ENCODE data around the gene OR9Q2. TPM values are rescaled to one million over a fixed set of nuclear protein-coding genes. Genes with fewer than 3 reads are reported as not detected.

Gene OR9Q2
- total RNA-seq, 1 donor from 2014 or later = not detected

DNA sequence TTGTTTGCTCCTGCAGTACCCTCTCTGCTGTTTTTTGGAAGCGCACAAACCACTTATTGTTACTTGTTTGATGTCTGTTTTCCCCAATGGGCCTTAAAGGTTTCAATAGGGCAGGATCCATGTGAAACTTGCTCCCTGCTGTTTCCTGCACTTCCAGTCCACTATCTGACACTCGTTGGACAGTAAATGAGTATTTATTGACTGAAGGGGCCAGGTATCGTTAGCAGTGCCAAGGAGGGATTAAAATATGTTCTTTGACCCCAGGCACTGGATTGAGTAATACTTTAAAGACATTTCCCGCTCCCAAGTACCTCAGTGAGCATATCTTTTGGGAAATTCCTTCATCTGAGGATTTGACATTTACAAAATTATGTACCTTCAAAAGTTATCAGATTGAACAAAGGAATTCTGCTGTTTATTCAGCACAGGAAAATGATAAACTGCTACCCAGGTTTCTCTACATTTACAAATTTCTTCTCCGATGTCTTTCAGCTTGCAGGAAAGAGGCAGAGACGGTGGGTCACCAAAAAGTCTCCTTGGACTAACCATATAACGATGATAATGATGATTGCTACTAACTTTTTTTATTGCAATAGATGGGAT lies 23.3 kb upstream of the OR9Q2 start:
- no peaks in the 10 kb centered on the region for H3K36me3 ChIP-seq
- intact Hi-C loops (cut with DNase I) = no loop called here
- H3K27me3 ChIP-seq = no peaks in the 10 kb centered on the region
- no peak for DNase-seq
- no peak overlapping the region for H3K4me3 ChIP-seq
- TF ChIP-seq, protein P1, sequence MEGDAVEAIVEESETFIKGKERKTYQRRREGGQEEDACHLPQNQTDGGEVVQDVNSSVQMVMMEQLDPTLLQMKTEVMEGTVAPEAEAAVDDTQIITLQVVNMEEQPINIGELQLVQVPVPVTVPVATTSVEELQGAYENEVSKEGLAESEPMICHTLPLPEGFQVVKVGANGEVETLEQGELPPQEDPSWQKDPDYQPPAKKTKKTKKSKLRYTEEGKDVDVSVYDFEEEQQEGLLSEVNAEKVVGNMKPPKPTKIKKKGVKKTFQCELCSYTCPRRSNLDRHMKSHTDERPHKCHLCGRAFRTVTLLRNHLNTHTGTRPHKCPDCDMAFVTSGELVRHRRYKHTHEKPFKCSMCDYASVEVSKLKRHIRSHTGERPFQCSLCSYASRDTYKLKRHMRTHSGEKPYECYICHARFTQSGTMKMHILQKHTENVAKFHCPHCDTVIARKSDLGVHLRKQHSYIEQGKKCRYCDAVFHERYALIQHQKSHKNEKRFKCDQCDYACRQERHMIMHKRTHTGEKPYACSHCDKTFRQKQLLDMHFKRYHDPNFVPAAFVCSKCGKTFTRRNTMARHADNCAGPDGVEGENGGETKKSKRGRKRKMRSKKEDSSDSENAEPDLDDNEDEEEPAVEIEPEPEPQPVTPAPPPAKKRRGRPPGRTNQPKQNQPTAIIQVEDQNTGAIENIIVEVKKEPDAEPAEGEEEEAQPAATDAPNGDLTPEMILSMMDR (IDR thresholded peaks at IDR 0.05) = no peak
- H3K27ac ChIP-seq = no peak overlapping the region
- H3K4me1 ChIP-seq = no peaks in the 10 kb centered on the region
- H3K9me3 ChIP-seq = no peaks in the 10 kb centered on the region
- no peak for ATAC-seq

DNA sequence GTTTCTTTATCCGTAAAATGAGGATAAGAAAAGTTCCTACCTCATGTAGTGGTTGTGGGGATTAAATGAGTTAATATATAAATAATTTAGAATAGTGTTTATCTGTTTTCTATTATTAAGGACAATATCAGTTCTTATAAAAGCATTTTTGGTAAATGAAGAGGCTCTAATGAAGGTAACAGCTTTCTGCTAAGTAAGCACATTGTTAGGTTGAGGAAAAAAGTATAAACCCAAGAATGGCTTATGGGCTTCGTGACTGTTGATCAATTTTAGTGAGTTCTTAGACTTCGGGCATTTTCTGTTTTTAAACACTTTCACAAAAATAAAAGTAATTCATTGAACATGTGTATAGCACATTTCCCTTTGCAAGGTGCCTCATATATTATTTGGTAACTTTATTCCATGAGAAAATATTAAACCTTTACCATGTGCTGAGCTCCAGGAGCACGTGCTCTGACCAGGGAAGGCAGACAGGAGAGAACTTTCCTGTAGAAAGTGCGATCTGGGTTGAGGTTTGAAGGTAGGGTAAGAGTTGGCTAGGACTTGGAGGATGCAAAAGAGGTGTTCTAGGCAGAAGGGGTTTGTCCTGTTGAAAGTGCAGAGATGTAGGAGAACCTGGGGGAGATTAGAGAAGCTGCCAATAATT lies 11.3 kb upstream of the OR9Q2 start:
- no peak for DNase-seq
- Histone ChIP-seq H3K9me3 (no peaks in the 10 kb centered on the region), H3K4me1 (no peaks in the 10 kb centered on the region), H3K27me3 (peaks cover 6% of the 10 kb centered on the region), H3K36me3 (no peaks in the 10 kb centered on the region), H3K27ac (no peak overlapping the region), H3K4me3 (no peak overlapping the region)
- intact Hi-C loops (cut with DNase I) = no loop called here
- TF ChIP-seq, protein P1 (IDR thresholded peaks at IDR 0.05) = no peak
- ATAC-seq = no peak

DNA sequence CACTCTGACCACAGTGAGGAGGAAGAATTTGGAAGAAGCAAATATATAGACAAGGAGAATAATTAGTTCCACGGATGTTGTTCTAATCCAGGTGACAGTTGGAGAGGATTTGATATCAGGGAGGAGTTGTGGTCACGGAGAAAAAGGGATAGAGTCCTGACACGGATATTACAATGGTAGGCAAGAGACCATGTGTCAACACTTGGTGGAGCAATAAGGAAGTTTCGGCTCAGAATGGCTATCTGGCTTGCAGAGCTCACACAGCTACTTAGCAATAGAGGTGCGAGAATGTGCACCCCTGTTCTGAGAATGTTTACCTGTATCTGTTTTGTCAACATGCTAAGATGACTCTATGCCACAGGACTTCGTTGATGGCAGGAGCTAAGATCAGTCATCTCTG lies 10.4 kb upstream of the OR9Q2 start:
- ATAC-seq (no peak), DNase-seq (no peak)
- no peaks in the 10 kb centered on the region for H3K9me3 ChIP-seq
- no peak overlapping the region for H3K4me3 ChIP-seq
- intact Hi-C loops (cut with DNase I) = no loop called here
- H3K36me3 ChIP-seq = no peaks in the 10 kb centered on the region
- no peak overlapping the region for H3K27ac ChIP-seq
- TF ChIP-seq, protein P1 (IDR thresholded peaks at IDR 0.05) = no peak
- H3K27me3 ChIP-seq = peaks cover 6% of the 10 kb centered on the region
- H3K4me1 ChIP-seq = no peaks in the 10 kb centered on the region

DNA sequence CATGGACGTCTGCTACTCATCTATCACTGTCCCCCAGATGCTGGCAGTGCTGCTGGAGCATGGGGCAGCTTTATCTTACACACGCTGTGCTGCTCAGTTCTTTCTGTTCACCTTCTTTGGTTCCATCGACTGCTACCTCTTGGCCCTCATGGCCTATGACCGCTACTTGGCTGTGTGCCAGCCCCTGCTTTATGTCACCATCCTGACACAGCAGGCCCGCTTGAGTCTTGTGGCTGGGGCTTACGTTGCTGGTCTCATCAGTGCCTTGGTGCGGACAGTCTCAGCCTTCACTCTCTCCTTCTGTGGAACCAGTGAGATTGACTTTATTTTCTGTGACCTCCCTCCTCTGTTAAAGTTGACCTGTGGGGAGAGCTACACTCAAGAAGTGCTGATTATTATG lies 9.2 kb upstream of the OR9Q2 start:
- TF ChIP-seq, protein P1 (IDR thresholded peaks at IDR 0.05) = no peak
- intact Hi-C loops (cut with DNase I) = no loop called here
- DNase-seq (no peak), ATAC-seq (no peak)
- H3K27ac ChIP-seq = no peak overlapping the region
- H3K9me3 ChIP-seq = no peaks in the 10 kb centered on the region
- no peaks in the 10 kb centered on the region for H3K4me1 ChIP-seq
- no peaks in the 10 kb centered on the region for H3K36me3 ChIP-seq
- peaks cover 6% of the 10 kb centered on the region for H3K27me3 ChIP-seq
- no peak overlapping the region for H3K4me3 ChIP-seq

DNA sequence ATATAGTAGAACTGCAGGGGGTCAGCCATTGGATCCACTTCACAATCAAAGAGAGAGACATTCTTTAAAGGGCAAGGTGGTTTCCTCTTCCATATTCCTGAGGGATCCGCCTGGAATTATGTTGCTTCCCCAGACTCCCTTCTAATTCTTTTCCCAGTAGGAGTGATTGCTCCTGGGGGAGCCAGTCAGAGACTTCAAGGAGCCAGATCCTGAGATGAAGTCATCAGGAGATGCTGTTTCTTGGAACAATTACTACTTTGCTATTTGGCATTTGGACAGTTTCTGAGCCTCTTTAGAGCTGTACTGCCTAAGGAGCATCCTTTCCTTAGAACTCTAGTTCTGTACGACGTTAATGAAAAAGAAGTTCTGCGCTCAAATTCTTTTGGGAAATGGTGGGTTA lies 1.9 kb upstream of the OR9Q2 start:
- Histone ChIP-seq H3K4me1 (no peaks in the 10 kb centered on the region), H3K4me3 (no peak overlapping the region), H3K9me3 (no peaks in the 10 kb centered on the region), H3K27me3 (no peaks in the 10 kb centered on the region), H3K36me3 (no peaks in the 10 kb centered on the region), H3K27ac (no peak overlapping the region)
- intact Hi-C loops (cut with DNase I) = no loop called here
- TF ChIP-seq, protein P1 (IDR thresholded peaks at IDR 0.05) = no peak
- ATAC-seq (no peak), DNase-seq (no peak)

Measured in upper lobe of right lung (tissue), 1 donor.